Loucy (cell line): ENCODE data around the gene MYL5.
"Not testable (repeated sequence)": the region's sequence is repeated elsewhere in the genome, so short reads cannot be mapped to it uniquely, and the experiment has no call there.

Experiments used
- H2AFZ ChIP-seq: fragments of 200-600 bp; sonication (generic); 2 replicates; pipeline ENCODE4 v1.6.0; 2016; ENCODE audit warnings: antibody characterized with exemption, mild to moderate bottlenecking, low read length, moderate library complexity
- H3F3A ChIP-seq: fragments of 200-600 bp; 2 replicates; pipeline ENCODE4 v1.6.0; 2016; ENCODE audit warnings: antibody characterized with exemption, low read depth, mild to moderate bottlenecking
- H3K27me3 ChIP-seq: fragments of 200-600 bp; sonication (generic); 2 replicates; pipeline ENCODE4 v1.6.1; 2014; ENCODE audit warnings: low read length, mild to moderate bottlenecking; ENCODE audit not compliant: insufficient read depth, poor library complexity, severe bottlenecking
- H3K36me3 ChIP-seq: fragments of 200-600 bp; sonication (generic); 2 replicates; pipeline ENCODE4 v1.6.1; 2016; ENCODE audit warnings: low read length; ENCODE audit not compliant: insufficient read depth
- H3K4me1 ChIP-seq: fragments of 200-600 bp; sonication (generic); 2 replicates; pipeline ENCODE4 v1.5.1; 2014; ENCODE audit warnings: low read length, mild to moderate bottlenecking; ENCODE audit not compliant: insufficient read depth, poor library complexity, severe bottlenecking
- H3K4me2 ChIP-seq: fragments of 200-600 bp; sonication (generic); 2 replicates; pipeline ENCODE4 v1.6.0; 2014; ENCODE audit warnings: antibody characterized with exemption, low read length, low read depth, mild to moderate bottlenecking; ENCODE audit not compliant: poor library complexity, severe bottlenecking
- H3K4me3 ChIP-seq: fragments of 200-600 bp; sonication (generic); 2 replicates; pipeline ENCODE4 v1.5.1; 2014; ENCODE audit warnings: low read length, mild to moderate bottlenecking, mixed read lengths; ENCODE audit not compliant: poor library complexity, severe bottlenecking
- H3K79me2 ChIP-seq: fragments of 200-600 bp; sonication (generic); 2 replicates; pipeline ENCODE4 v1.6.1; 2014; ENCODE audit warnings: low read length; ENCODE audit not compliant: insufficient read depth
- H3K9ac ChIP-seq: fragments of 200-600 bp; sonication (generic); 2 replicates; pipeline ENCODE4 v1.6.0; 2014; ENCODE audit warnings: mild to moderate bottlenecking, low read depth, low read length, moderate library complexity; ENCODE audit not compliant: poor library complexity, severe bottlenecking
- H3K9me2 ChIP-seq: fragments of 200-600 bp; sonication (generic); replicated peaks from 2 replicates; pipeline ENCODE4 v1.6.1; 2016; ENCODE audit warnings: low read depth, low read length, mixed read lengths
- H3K9me3 ChIP-seq: fragments of 200-600 bp; sonication (generic); 2 replicates; pipeline ENCODE4 v1.6.1; 2014; ENCODE audit warnings: mild to moderate bottlenecking, antibody characterized with exemption, low read length, low read depth; ENCODE audit not compliant: insufficient read depth
- H4K20me1 ChIP-seq: fragments of 200-600 bp; sonication (generic); 2 replicates; pipeline ENCODE4 v1.6.0; 2014; ENCODE audit warnings: antibody characterized with exemption, low read length, mild to moderate bottlenecking; ENCODE audit not compliant: insufficient read depth, poor library complexity, severe bottlenecking
- EZH2phosphoT487 ChIP-seq: fragments of 200-600 bp; IDR thresholded peaks from 2 replicates; pipeline ENCODE4 v1.6.1; 2018; ENCODE audit warnings: antibody characterized with exemption, mild to moderate bottlenecking, moderate library complexity, borderline replicate concordance
- TF ChIP-seq, protein P1 (sequence below): fragments of 200-600 bp; sonication (generic); conservative IDR thresholded peaks from 2 replicates; pipeline ENCODE4 v1.5.1; 2014; ENCODE audit warnings: mild to moderate bottlenecking, antibody characterized with exemption, low read length

MYL5 gene

DNA sequence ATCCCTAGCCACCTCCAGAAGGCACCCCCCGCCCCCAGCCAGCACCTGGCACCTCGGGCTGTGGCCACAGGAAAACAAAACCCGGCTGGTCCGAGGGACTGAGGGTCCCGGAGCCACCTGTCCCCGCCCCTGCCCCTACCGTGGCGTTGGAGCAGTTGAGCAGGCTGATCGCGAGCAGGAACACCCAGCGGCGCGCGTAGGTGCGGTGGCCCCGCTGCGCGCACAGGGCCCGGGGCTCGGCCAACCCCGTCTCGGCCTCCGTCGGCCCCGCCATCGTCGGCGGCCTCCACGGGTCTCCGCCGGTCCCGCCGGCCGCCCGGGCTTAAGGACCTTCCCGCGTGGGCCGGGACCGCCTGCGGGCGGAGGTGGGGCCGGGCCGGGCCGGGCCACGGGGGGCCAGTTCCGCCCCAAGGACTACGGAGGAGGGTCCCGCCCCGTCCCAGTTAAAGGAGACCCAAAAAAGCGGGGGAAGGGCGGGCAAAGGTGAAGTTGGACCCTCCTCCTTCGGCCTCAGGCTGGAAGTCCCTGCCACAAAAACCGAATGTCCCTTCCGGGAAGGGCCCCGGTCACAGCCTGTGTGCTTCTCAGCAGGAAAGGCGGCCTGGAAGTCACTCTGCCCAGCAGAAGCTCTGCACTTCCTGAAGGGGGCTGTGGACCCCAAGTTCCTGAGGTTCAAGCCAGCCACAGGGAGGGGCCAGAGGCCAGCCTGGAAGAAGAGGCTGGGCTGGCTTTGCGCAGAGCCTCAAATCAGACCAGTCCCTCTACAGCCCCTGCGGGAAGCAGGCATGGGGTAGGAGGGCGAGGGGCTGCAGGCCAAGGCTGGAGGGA lies 14.7 kb downstream of the MYL5 start, which contains the start of gene SLC49A3:
Gene SLC49A3 (minus strand): TSS at position 298 of the 828 bp plus-strand sequence. CDS start 24 bp downstream, at position 274.
- H3K4me1 ChIP-seq: no peaks in the 10 kb centered on the region
- H3K4me3 ChIP-seq: no peak within 1 kb of the TSS
- no peaks in the 10 kb centered on the region; the same call in 1 of the 2 replicates for H3K9me3 ChIP-seq
- no peaks in the 10 kb centered on the region for H3K27me3 ChIP-seq
- no peaks in the 10 kb centered on the region for H3F3A ChIP-seq
- no peaks in the 10 kb centered on the region for H3K36me3 ChIP-seq
- H2AFZ ChIP-seq: no peak within 1 kb of the TSS
- H3K9ac ChIP-seq: no peak within 1 kb of the TSS
- no peaks in the 10 kb centered on the region for H3K79me2 ChIP-seq
- H3K4me2 ChIP-seq: no peak within 1 kb of the TSS
- no peak for TF ChIP-seq EZH2phosphoT487
- TF ChIP-seq, protein P1, sequence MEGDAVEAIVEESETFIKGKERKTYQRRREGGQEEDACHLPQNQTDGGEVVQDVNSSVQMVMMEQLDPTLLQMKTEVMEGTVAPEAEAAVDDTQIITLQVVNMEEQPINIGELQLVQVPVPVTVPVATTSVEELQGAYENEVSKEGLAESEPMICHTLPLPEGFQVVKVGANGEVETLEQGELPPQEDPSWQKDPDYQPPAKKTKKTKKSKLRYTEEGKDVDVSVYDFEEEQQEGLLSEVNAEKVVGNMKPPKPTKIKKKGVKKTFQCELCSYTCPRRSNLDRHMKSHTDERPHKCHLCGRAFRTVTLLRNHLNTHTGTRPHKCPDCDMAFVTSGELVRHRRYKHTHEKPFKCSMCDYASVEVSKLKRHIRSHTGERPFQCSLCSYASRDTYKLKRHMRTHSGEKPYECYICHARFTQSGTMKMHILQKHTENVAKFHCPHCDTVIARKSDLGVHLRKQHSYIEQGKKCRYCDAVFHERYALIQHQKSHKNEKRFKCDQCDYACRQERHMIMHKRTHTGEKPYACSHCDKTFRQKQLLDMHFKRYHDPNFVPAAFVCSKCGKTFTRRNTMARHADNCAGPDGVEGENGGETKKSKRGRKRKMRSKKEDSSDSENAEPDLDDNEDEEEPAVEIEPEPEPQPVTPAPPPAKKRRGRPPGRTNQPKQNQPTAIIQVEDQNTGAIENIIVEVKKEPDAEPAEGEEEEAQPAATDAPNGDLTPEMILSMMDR: no peak
- H4K20me1 ChIP-seq: no peaks in the 10 kb centered on the region
- no peaks in the 10 kb centered on the region for H3K9me2 ChIP-seq

GRCh38 chr4:689723-690122 lies 15.4 kb downstream of the MYL5 start:
- Histone ChIP-seq H3K4me2 (no peak overlapping the region), H3K9ac (no peak overlapping the region), H3K79me2 (no peaks in the 10 kb centered on the region), H3K36me3 (no peaks in the 10 kb centered on the region), H3K27me3 (no peaks in the 10 kb centered on the region), H3K9me3 (no peaks in the 10 kb centered on the region; the same call in 1 of the 2 replicates), H4K20me1 (no peaks in the 10 kb centered on the region), H3K4me3 (no peak overlapping the region), H2AFZ (no peak overlapping the region), H3F3A (no peaks in the 10 kb centered on the region), H3K4me1 (no peaks in the 10 kb centered on the region), H3K9me2 (no peaks in the 10 kb centered on the region)
- TF ChIP-seq, protein P1: no peak
- TF ChIP-seq EZH2phosphoT487: no peak

GRCh38 chr4:692771-693554 lies 18.6 kb downstream of the MYL5 start:
- Histone ChIP-seq H3K36me3 (no peaks in the 10 kb centered on the region), H3F3A (no peaks in the 10 kb centered on the region), H3K79me2 (no peaks in the 10 kb centered on the region), H3K4me1 (no peaks in the 10 kb centered on the region), H3K4me3 (no peak overlapping the region), H3K4me2 (no peak overlapping the region), H2AFZ (no peak overlapping the region), H4K20me1 (no peaks in the 10 kb centered on the region), H3K9me2 (no peaks in the 10 kb centered on the region), H3K9me3 (no peaks in the 10 kb centered on the region), H3K27me3 (no peaks in the 10 kb centered on the region), H3K9ac (no peak overlapping the region)
- TF ChIP-seq EZH2phosphoT487: no peak
- TF ChIP-seq, protein P1: no peak

DNA sequence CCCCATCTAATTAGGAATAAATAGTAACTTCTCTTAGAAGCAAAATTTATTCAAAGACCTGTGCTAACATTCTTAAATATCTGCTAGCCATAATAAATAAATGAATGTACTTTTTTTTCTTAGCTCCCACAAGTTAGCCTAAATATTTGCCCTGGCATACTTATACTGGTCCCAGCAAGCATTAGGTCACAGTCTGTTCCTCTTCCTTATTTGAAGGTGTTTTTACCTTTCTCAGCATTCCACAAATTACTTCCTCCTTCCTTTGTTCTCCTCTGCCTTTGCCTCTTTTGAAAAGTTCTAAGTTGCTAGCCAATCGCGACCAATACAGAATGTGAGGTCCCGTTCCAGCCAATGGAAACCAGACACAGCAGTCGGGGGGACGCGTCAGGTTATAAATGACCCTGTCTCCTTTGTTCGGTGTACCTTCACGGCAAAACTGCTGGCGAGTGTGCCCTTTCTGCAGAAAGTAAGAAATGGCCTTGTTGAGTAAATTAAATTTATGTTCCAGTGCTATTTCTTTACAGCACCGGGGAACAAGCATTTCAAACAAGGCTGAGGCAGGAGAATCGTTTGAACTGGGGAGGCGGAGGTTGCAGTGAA lies 20.1 kb downstream of the MYL5 start:
- H3K4me2 ChIP-seq, H2AFZ ChIP-seq, H3F3A ChIP-seq, H3K79me2 ChIP-seq, H3K4me3 ChIP-seq, H3K27me3 ChIP-seq, H3K9ac ChIP-seq, H3K9me3 ChIP-seq, H3K9me2 ChIP-seq, H4K20me1 ChIP-seq, H3K4me1 ChIP-seq, H3K36me3 ChIP-seq: not testable (repeated sequence)
